WI38 (cell line): ENCODE data around the gene NRXN2.
A peak's percentile ranks its signal among the peaks of the same experiment; 100 is the strongest.

Source experiments
- H3K4me3 ChIP-seq: 2 replicates; pipeline ENCODE4 v1.5.1; 2011; ENCODE audit warnings: low read depth, mild to moderate bottlenecking, control low read depth, low read length
- TF ChIP-seq, protein P1 (sequence below): IDR thresholded peaks from 2 replicates; pipeline ENCODE4 v1.5.1; 2012; ENCODE audit warnings: low read depth, mild to moderate bottlenecking, control low read depth, low read length

The NRXN2 gene

DNA sequence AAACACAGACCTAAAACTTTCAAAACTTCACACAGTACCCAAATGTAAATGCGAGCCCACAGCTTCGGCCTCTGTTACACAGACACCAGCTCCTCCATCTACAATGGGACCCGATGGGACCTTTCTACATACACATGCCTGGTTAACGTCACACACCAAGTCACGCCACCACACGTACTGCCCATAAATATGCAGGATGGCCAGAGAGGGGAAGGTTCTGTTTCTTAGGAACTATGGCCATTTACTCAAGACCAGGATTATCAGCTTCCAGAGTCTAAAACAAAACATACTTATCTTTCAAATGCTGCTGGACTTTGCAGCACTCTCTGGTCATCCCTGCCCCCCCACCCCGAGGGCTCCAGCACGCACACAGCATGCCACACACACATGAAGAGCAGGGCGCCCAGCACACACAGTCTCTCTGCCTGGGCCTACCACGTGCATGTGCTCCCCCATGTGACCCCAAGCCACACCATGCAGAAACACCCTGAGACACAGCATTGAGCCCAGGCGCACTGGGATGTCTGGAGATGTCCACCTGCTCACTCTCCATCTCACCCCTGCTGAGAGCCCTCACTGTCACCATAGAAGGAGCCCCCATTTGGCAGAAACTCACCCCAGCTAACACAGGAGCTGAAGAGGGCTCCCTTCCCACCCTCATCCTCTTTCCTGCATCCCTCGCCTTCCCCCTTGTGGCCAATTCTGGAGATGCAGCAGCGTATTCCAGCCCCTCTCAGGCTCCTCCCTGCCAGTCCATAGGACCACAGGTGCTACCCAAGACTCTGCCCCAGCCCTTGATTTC, 70.2 kb downstream of the NRXN2 start:
- H3K4me3 ChIP-seq = no peak overlapping the region

DNA sequence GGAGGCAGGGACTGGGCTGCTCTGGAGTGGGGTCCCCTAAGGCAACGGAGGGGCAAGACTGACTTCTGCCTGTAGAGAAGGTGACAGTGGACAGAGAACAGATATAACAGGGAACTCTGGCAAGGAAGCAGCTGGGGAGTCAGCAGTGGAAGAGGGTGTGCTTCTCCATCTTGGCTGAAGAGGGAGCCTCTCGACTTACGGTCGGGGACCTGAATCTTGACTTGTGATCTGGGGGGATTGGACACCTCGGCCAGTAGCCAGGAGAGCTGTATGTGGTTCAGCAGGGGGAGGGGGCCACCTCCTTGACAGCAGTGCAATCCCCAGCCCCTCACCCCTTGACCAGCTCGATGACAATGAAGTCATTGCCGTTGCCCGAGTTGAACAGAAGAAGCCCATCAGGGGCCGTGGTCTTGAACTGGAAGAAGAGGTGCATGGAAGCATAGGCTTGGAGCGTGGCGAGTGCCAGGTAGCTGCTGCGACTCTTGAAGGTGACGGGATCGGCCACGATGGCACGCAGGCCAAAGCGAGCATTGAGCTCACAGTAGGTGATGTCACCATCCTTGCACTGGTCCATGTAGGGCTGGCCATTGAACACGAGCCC, 72.0 kb downstream of the NRXN2 start:
- no peak overlapping the region for H3K4me3 ChIP-seq
- TF ChIP-seq, protein P1, sequence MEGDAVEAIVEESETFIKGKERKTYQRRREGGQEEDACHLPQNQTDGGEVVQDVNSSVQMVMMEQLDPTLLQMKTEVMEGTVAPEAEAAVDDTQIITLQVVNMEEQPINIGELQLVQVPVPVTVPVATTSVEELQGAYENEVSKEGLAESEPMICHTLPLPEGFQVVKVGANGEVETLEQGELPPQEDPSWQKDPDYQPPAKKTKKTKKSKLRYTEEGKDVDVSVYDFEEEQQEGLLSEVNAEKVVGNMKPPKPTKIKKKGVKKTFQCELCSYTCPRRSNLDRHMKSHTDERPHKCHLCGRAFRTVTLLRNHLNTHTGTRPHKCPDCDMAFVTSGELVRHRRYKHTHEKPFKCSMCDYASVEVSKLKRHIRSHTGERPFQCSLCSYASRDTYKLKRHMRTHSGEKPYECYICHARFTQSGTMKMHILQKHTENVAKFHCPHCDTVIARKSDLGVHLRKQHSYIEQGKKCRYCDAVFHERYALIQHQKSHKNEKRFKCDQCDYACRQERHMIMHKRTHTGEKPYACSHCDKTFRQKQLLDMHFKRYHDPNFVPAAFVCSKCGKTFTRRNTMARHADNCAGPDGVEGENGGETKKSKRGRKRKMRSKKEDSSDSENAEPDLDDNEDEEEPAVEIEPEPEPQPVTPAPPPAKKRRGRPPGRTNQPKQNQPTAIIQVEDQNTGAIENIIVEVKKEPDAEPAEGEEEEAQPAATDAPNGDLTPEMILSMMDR = peak; percentile 48

More for the DNA sequence above, 70.2 kb downstream of the NRXN2 start:
- TF ChIP-seq, protein P1 = peak; percentile 92

DNA sequence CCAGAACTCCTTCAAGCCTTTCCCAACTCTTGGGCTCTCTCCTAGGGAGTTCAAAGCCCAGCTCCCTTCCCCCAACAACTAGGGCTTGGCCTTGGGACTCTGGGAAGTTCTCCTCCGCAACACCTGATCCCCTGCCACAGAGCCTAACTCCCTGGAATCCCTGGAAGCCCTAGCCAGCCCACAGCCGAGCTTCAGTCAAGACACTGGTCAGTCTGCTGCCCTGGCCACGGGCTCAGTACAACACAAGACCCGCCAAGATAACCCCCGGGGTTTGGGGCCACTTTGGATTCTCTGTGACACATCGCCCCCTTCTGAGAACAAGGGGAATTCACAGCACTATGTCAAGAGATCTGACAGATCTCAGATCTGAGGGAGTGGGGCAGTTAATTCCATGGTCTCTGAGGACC, 73.7 kb downstream of the NRXN2 start:
- H3K4me3 ChIP-seq = no peak overlapping the region
- TF ChIP-seq, protein P1 = peak; percentile 33; the same call in 1 of the 2 replicates

DNA sequence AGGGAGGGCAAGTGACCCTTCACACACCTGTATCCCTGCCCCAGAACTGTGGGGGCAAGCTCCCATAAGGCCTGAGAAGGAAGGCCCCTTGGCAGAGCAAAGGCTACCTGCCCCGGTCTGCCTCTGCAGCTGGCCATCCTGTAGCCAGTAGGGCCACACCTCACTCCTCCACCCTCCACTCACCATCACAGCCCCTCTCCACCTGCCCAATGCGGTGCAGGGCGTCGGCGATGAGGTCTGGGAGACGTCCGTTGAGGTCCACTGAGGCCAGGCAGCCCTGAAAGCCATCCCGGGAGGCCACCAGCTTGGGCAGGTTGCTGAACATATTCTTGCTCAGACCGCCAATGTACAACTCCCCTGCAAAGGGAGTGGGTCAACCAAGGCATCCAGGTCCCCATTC, 74.4 kb downstream of the NRXN2 start:
- TF ChIP-seq, protein P1 = no peak
- no peak overlapping the region for H3K4me3 ChIP-seq

DNA sequence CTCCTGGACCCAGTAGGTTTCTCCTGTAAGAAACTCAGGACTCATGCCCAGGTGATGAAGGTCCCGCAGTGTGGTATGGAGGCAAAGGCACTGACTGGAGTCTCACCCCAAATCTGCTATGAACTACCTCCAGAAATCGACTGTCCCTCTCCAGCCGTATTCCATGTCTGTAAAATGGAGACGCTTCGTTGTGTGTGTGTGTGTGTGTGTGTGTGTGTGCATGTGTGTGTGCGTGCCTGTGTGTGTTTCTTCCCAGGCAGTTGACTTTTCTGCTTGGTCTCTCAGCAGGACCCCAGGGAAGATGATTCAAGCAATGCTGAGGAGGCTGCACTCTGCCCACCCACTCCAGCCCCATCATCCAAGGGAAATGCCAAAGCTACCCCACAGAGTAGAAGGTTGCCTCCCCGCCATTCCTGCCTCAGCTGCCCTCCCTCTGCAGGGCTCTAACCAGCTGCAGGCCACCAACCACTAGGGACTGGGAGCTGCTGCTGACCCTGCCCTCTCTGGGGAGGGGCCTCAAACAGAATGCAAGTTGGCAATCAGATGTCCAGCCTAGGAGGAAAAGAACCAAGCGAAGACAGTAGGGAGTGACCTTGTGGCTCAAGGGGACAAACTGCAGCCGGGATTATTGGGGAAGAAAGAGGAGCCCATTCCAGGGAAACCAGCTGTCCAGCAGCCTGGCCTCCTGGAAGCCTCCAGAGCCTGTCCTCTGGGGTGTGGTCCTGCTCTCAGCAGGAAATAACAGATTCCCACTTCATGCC, 75.8 kb downstream of the NRXN2 start:
- no peak overlapping the region for H3K4me3 ChIP-seq
- TF ChIP-seq, protein P1 = no peak

DNA sequence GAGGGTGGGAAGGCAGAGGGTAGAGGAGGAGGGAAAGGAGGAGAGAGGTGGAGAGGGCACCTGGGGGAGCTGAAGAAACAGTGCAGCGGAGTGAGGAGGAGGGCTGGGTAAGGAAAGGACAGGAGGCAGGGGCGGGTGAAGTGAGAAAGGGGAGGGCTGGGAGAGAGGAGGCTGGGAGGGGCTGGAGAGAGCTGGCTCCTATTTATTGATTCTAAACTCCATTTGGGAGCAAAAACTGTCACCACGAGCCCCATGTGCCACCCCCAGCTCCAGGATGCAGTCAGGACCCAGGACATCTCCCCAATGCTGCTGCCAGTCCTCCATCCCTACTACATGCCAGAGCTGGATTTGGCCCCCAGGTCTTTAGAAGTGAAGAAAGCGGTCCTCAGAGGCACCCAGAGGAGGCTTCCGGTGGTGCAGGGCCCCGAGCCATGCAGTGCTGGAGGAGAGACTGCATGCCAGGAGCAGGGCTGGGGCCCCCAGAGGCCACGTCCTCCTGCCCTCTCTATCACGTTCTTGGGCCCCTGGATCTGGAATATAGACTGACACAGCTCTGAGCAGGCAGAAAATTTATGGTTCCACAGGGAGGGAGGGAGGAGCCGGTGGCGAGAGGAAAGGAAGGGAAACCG, 78.2 kb downstream of the NRXN2 start:
- TF ChIP-seq, protein P1 = no peak
- no peak overlapping the region for H3K4me3 ChIP-seq
